ENCODE data around the gene TSR3. TPM values are rescaled to one million over a fixed set of nuclear protein-coding genes. Genes with fewer than 3 reads are reported as not detected.

Gene TSR3
- total and polyA plus RNA-seq, 3 experiments from 2014 or later: 91.8 to 109 (median 102) TPM

GRCh38 chr16:1325673-1326371 lies 25.9 kb downstream of the TSR3 start:
- DNase-seq: no peak
- no peak overlapping the region for H3K4me3 Mint-ChIP-seq
- H3K36me3 ChIP-seq (ENCODE audit: insufficient read depth, low read length): peaks cover 12% of the 10 kb centered on the region
- no peaks in the 10 kb centered on the region for H3K9me3 ChIP-seq (ENCODE audit: low read length)
- no peaks in the 10 kb centered on the region for H3K4me1 ChIP-seq (ENCODE audit: insufficient read depth, low read length)
- H3K27me3 Mint-ChIP-seq: no peaks in the 10 kb centered on the region
- no peaks in the 10 kb centered on the region for H3K4me1 Mint-ChIP-seq
- no peak overlapping the region for H3K4me3 ChIP-seq (ENCODE audit: low read length)
- ChIA-PET POLR2A (interaction anchor here (1.0 kb wide), 1 partner anchor 17 kb away, joined by 5 read pairs; no protein-coding TSS in a partner anchor), CTCF (no interaction called here)
- H3K9me3 Mint-ChIP-seq: no peaks in the 10 kb centered on the region
- H3K27ac Mint-ChIP-seq: no peak overlapping the region
- H3K27ac ChIP-seq (ENCODE audit: low read depth, low read length): no peak overlapping the region
- H3K36me3 Mint-ChIP-seq: peaks cover 0 to 44% (median 3%) of the 10 kb centered on the region in 3 donors
- no peaks in the 10 kb centered on the region for H3K27me3 ChIP-seq (ENCODE audit: insufficient read depth, low read length, poor library complexity, severe bottlenecking)

GRCh38 chr16:1325261-1325660 lies 26.4 kb downstream of the TSR3 start:
- H3K9me3 ChIP-seq (ENCODE audit: low read length): no peaks in the 10 kb centered on the region
- H3K36me3 Mint-ChIP-seq: peaks cover 0 to 49% (median 3%) of the 10 kb centered on the region in 3 donors
- H3K27me3 Mint-ChIP-seq: no peaks in the 10 kb centered on the region
- no peaks in the 10 kb centered on the region for H3K9me3 Mint-ChIP-seq
- H3K27ac ChIP-seq (ENCODE audit: low read depth, low read length): no peak overlapping the region
- peaks cover 18% of the 10 kb centered on the region for H3K36me3 ChIP-seq (ENCODE audit: insufficient read depth, low read length)
- no peak for DNase-seq
- no peak overlapping the region for H3K4me3 Mint-ChIP-seq
- CTCF ChIA-PET: no interaction called here
- no peaks in the 10 kb centered on the region for H3K27me3 ChIP-seq (ENCODE audit: insufficient read depth, low read length, poor library complexity, severe bottlenecking)
- H3K4me1 Mint-ChIP-seq: no peaks in the 10 kb centered on the region
- POLR2A ChIA-PET: no interaction called here
- no peaks in the 10 kb centered on the region for H3K4me1 ChIP-seq (ENCODE audit: insufficient read depth, low read length)
- no peak overlapping the region for H3K4me3 ChIP-seq (ENCODE audit: low read length)
- peak overlapping the region in 1 of 8 donors; percentile 30 for H3K27ac Mint-ChIP-seq

DNA sequence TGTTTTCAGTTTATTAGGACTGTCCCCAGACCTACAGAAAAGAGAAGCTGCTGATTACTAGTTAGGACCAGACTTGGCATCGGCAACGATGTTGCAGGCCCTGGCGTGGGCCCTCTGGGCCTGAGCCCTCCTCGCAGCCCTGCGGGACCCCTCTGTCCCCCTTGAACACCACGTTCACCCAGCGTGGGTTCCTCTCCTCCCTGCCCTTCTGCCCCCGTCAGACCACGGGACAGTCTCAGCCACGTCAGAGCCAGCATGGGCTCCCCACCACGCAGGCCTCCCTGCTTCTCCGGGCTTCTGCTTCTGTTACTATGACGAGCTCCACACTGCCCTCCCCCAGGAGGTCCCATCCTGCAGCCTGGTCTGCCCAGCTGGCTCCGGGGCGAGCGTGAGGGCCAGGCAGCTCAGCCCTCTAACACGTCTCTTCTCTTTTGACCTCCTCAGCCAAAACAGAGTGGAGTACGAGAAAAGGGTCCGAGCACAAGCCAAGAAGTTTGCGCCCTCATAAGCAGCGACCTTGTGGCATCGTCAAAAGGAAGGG lies 27.3 kb downstream of the TSR3 start:
- Histone ChIP-seq H3K9me3 (ENCODE audit: low read length) (no peaks in the 10 kb centered on the region), H3K27ac (ENCODE audit: low read depth, low read length) (no peak overlapping the region), H3K4me1 (ENCODE audit: insufficient read depth, low read length) (no peaks in the 10 kb centered on the region), H3K36me3 (ENCODE audit: insufficient read depth, low read length) (peaks cover 27% of the 10 kb centered on the region), H3K4me3 (ENCODE audit: low read length) (no peak overlapping the region), H3K27me3 (ENCODE audit: insufficient read depth, low read length, poor library complexity, severe bottlenecking) (no peaks in the 10 kb centered on the region)
- no peak for DNase-seq
- Mint-ChIP-seq H3K27me3 (no peaks in the 10 kb centered on the region), H3K9me3 (no peaks in the 10 kb centered on the region), H3K4me1 (no peaks in the 10 kb centered on the region), H3K36me3 (peaks cover 1 to 58% (median 4%) of the 10 kb centered on the region in 3 donors), H3K27ac (no peak overlapping the region), H3K4me3 (peak overlapping the region in 1 of 7 donors; percentile 20)
- ChIA-PET CTCF (no interaction called here), POLR2A (no interaction called here)

GRCh38 chr16:1323296-1324239 lies 28.1 kb downstream of the TSR3 start:
- no peak overlapping the region for H3K4me3 ChIP-seq (ENCODE audit: low read length)
- CTCF ChIA-PET: interaction anchor here (1.4 kb wide), 1 partner anchor 40 kb away, joined by 4 read pairs; no protein-coding TSS in a partner anchor
- Mint-ChIP-seq H3K27ac (no peak overlapping the region), H3K36me3 (peaks cover 3 to 66% (median 4%) of the 10 kb centered on the region in 3 donors), H3K27me3 (no peaks in the 10 kb centered on the region), H3K4me3 (no peak overlapping the region), H3K4me1 (peaks cover 0 to under 1% (median 0%) of the 10 kb centered on the region in 3 donors), H3K9me3 (no peaks in the 10 kb centered on the region)
- DNase-seq: no peak
- no peaks in the 10 kb centered on the region for H3K27me3 ChIP-seq (ENCODE audit: insufficient read depth, low read length, poor library complexity, severe bottlenecking)
- H3K36me3 ChIP-seq (ENCODE audit: insufficient read depth, low read length): peaks cover 35% of the 10 kb centered on the region
- POLR2A ChIA-PET: no interaction called here
- H3K4me1 ChIP-seq (ENCODE audit: insufficient read depth, low read length): no peaks in the 10 kb centered on the region
- H3K9me3 ChIP-seq (ENCODE audit: low read length): no peaks in the 10 kb centered on the region
- H3K27ac ChIP-seq (ENCODE audit: low read depth, low read length): no peak overlapping the region

DNA sequence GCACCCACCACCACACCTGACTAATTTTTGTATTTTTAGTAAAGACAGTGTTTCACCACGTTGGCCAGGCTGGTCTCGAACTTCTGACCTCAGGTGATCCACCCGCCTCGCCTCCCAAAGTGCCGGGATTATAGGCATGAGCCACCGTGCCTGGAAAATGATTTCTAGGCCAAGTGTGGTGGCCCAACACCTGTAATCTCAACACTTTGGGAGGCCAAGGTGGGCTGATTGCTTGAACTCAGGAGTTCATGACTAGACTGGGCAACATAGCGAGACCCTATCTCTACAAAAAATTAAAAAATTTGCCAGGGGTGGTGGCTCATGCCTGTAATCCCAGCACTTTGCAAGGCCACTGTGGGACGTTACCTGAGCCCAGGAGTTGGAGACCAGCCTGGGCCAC lies 29.3 kb downstream of the TSR3 start:
- H3K4me3 Mint-ChIP-seq: no peak overlapping the region
- Histone ChIP-seq H3K4me3 (ENCODE audit: low read length) (no peak overlapping the region), H3K36me3 (ENCODE audit: insufficient read depth, low read length) (peaks cover 47% of the 10 kb centered on the region), H3K27me3 (ENCODE audit: insufficient read depth, low read length, poor library complexity, severe bottlenecking) (no peaks in the 10 kb centered on the region), H3K9me3 (ENCODE audit: low read length) (no peaks in the 10 kb centered on the region), H3K4me1 (ENCODE audit: insufficient read depth, low read length) (no peaks in the 10 kb centered on the region), H3K27ac (ENCODE audit: low read depth, low read length) (no peak overlapping the region)
- no peak overlapping the region for H3K27ac Mint-ChIP-seq
- no peaks in the 10 kb centered on the region for H3K9me3 Mint-ChIP-seq
- ChIA-PET POLR2A (no interaction called here), CTCF (interaction anchor here (1.4 kb wide), 1 partner anchor 42 kb away, joined by 4 read pairs; no protein-coding TSS in a partner anchor)
- DNase-seq: no peak
- H3K4me1 Mint-ChIP-seq: peaks cover 2 to 4% (median 3%) of the 10 kb centered on the region in 3 donors
- H3K27me3 Mint-ChIP-seq: no peaks in the 10 kb centered on the region
- peaks cover 3 to 78% (median 13%) of the 10 kb centered on the region in 3 donors for H3K36me3 Mint-ChIP-seq

DNA sequence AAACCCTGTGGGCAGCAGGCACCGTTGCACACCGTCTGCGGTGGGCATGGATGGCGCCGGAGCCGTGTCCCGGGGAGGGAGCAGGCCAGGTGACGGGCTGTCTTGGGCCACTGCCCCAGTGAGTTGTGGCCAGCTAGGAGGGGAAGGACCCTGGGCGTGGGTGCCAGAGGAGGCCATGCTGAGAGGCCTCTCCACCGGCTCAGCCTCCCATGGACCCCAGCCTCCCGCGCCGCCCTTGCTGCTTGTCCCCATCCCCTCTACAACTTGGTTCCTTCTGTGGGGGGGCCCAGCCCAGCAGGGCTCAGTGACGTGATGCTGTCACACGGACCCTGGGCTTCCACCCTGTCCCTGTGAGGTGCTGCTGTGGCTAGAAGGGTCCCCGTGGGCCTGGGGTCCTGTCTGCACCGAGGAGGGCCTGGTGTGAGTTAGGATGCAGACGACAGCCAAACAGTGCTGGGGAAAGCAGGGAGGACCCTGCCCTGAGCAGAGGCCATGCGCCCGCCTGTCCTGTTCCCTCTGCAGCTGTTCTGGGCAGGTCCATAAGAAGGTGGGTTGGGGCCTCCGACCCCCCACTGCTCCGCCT lies 30.9 kb downstream of the TSR3 start:
- POLR2A ChIA-PET: interaction anchor here (0.6 kb wide), 1 partner anchor 43 kb away, joined by 8 read pairs; no protein-coding TSS in a partner anchor
- H3K27me3 Mint-ChIP-seq: no peaks in the 10 kb centered on the region
- H3K9me3 ChIP-seq (ENCODE audit: low read length): no peaks in the 10 kb centered on the region
- no peak overlapping the region for H3K4me3 Mint-ChIP-seq
- peak overlapping the region in 1 of 8 donors; percentile 20 for H3K27ac Mint-ChIP-seq
- peaks cover 61% of the 10 kb centered on the region for H3K36me3 ChIP-seq (ENCODE audit: insufficient read depth, low read length)
- no peaks in the 10 kb centered on the region for H3K27me3 ChIP-seq (ENCODE audit: insufficient read depth, low read length, poor library complexity, severe bottlenecking)
- H3K4me1 Mint-ChIP-seq: peaks cover 4 to 5% (median 5%) of the 10 kb centered on the region in 3 donors
- no peak for DNase-seq
- no peaks in the 10 kb centered on the region for H3K4me1 ChIP-seq (ENCODE audit: insufficient read depth, low read length)
- peaks cover 3 to 88% (median 19%) of the 10 kb centered on the region in 3 donors for H3K36me3 Mint-ChIP-seq
- H3K4me3 ChIP-seq (ENCODE audit: low read length): no peak overlapping the region
- no peak overlapping the region for H3K27ac ChIP-seq (ENCODE audit: low read depth, low read length)
- no peaks in the 10 kb centered on the region for H3K9me3 Mint-ChIP-seq
- CTCF ChIA-PET: no interaction called here

DNA sequence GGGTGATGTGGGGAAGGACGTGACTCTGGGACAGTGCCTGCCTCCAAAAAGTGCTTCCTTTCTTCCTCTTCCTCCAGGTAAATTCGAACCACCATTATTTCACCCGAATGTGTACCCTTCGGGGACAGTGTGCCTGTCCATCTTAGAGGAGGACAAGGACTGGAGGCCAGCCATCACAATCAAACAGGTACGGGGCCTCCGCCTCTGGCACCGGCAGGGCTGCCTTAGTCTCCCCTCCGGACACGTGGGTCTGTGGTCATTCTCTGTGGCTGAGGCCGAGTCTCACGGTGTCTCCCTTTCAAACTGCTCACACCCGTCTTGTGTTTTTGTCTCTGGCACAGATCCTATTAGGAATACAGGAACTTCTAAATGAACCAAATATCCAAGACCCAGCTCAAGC lies 31.6 kb downstream of the TSR3 start:
- no peaks in the 10 kb centered on the region for H3K27me3 Mint-ChIP-seq
- peaks cover 3 to 87% (median 19%) of the 10 kb centered on the region in 3 donors for H3K36me3 Mint-ChIP-seq
- Histone ChIP-seq H3K27me3 (ENCODE audit: insufficient read depth, low read length, poor library complexity, severe bottlenecking) (no peaks in the 10 kb centered on the region), H3K36me3 (ENCODE audit: insufficient read depth, low read length) (peaks cover 66% of the 10 kb centered on the region), H3K27ac (ENCODE audit: low read depth, low read length) (no peak overlapping the region), H3K4me1 (ENCODE audit: insufficient read depth, low read length) (no peaks in the 10 kb centered on the region), H3K9me3 (ENCODE audit: low read length) (no peaks in the 10 kb centered on the region), H3K4me3 (ENCODE audit: low read length) (no peak overlapping the region)
- H3K4me1 Mint-ChIP-seq: peaks cover 4 to 5% (median 5%) of the 10 kb centered on the region in 3 donors
- POLR2A ChIA-PET: no interaction called here
- CTCF ChIA-PET: no interaction called here
- H3K27ac Mint-ChIP-seq: peak overlapping the region in 1 of 8 donors; percentile 20
- no peak overlapping the region for H3K4me3 Mint-ChIP-seq
- H3K9me3 Mint-ChIP-seq: no peaks in the 10 kb centered on the region
- no peak for DNase-seq

Data from CD8-positive, alpha-beta memory T cell (primary cell).